Ramos (cell line): ENCODE data around the gene DDIAS.

Source experiments
- in situ Hi-C: fragments of 300-500 bp; cut with MboI; formaldehyde crosslinking; loops from one replicate; pipeline ENCODE4 v1.14.3; 2022; ENCODE audit warnings: low sequenced_read_pairs; ENCODE audit not compliant: unreplicated experiment

DDIAS gene

DNA sequence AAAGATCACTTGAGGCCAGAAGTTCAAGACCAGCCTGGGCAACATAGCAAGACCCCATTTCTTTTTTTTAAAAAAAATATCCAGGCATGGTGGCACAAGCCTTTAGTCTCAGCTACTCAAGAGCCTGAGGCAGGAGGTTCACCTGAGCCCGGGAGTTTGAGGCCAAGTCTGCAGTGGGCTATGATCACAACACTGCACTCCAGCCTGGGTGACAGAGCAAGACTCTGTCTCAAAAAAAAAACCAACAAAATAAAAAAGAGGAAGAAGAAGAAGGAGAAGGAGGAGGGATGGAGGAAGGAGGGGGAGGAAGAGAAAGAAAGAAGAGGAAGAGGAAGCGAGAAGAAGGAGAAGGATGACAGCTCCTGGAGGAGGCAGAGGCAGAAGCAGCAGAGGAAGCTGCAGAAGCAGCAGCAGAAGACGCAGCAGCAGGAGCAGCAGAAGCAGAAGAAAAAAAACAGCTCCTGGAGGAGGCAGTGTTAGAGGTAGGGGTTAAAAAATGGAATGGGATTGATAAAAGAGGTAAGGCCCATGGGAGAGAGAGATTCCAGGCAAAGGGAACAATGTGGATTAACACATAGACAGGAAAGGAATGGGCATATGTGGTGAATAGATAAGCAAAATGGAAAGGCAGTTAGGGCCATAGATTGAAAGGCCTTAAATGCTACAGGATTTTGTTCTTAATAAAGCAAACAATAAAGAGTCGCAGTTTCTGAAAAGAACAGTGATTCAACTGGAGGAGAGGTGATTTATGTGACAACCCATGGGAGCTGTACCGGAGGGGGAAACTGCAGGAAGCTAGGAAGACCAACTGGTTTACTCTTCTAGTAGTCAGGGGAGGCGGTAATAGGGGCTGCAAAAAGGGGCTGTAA is 12.2 kb upstream of the DDIAS start:
- in situ Hi-C loops = no loop called here

GRCh38 chr11:82890002-82890341 is 11.6 kb upstream of the DDIAS start:
- in situ Hi-C loops = no loop called here

GRCh38 chr11:82890936-82891335 is 10.6 kb upstream of the DDIAS start:
- in situ Hi-C loops = no loop called here

DNA sequence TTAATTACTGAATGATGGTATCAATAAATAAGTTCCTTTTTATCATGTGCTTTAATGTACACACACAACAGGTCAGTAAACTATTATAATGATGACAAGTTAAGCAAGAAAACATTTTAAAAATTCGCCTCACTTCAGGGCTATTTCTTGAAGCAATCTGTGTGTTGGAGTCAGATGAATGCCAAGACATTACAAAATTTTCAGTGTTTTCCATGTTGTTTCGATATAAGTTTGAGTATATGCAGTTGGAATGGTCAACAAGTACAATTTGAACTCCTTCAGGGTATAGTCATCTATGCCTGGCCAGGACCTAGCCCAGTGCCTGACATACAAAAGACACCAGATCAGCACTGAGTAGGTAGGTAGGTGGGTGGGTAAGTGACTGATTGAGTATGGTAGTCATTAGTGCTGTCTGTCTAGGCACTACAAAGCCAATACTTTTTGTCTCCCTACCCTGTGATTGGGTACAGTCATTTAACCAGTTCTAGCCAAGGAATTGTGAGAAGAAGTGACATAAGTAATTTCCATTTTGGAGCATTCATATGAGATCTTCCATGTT is 8.8 kb upstream of the DDIAS start:
- in situ Hi-C loops = no loop called here

- in situ Hi-C loops = no loop called here
Observed at GRCh38 chr11:82895437-82896091, 6.0 kb upstream of the DDIAS start.

DNA sequence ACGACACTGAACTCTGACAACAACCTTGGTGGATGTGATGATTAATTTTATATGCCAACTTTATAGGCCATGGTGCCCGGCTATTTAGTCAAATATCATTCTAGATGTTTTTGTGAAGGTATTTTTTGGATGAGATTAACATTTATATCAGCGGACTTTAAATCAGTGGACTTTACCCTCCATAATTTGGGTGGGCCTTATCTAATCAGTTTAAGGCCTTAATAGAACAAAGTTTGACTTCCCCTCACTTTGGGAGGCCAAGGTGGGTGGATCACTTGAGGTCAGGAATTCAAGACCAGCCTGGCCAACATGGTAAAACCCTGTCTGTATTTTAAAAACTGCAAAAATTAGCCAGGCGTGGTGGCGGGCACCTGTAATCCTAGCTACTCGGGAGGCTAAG is 5.4 kb upstream of the DDIAS start:
- in situ Hi-C loops = no loop called here

GRCh38 chr11:82898241-82898640 is 3.3 kb upstream of the DDIAS start:
- in situ Hi-C loops = no loop called here

DNA sequence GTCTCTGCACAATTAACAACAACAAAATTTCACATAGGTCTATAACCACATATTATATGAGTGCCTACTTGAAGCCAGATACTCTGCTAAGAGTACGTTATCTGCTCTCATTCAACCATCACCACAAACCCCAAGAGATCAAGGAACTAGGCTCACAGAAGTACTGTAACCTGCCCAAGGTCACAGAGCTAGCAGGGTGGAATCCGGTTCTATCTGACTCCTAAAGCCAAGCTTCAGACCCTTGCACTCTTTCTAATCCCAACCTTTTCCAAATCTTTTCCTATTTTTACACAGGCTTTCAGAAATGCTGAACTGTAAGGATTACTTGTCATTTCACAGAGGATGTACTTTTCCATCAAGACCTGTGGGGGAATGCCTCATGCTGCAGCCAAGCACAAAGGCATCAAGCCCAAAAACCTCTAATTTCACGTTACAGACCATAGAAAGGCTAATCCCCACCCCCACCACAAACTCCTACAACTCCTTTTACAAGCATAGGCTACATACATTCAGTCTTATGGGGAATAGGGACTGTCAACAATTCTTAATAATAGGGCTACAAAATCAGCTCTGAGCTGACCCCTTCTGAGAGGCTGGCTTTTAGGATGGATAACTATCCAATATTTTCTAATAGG is 2.2 kb upstream of the DDIAS start:
- in situ Hi-C loops = no loop called here

DNA sequence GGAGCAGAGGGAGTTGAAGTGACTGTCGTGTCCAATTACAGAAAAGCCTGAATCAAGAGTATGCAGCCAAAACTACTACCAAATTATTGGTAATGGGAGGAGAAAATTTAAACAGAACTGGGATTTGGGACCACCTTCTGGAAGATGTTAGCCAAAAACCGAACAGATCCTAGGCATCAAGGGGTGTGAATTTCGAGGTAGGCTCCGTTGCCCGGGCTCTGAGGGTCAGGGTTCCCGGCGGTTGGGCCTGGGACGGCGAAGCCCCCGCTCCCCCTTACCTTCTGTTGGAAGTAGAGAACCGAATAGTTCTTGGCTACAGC is 1.6 kb upstream of the DDIAS start:
- in situ Hi-C loops = loop anchor here (10.0 kb wide), 2 partner anchors 355 to 385 kb away; partner anchors contain the start of gene CCDC90B

GRCh38 chr11:82900277-82901164 is 1.0 kb upstream of the DDIAS start, which contains the start of gene PRCP:
TSS of gene PRCP (minus strand) at chr11:82900430. CDS start at chr11:82900402, 28 bp downstream.
- in situ Hi-C loops = loop anchor here (10.0 kb wide), 2 partner anchors 354 to 384 kb away; partner anchors contain the start of gene CCDC90B

- in situ Hi-C loops = loop anchor here (10.0 kb wide), 2 partner anchors 353 to 383 kb away; partner anchors contain the start of gene CCDC90B
Observed at GRCh38 chr11:82901922-82902485, 468 bp downstream of the DDIAS start.

DNA sequence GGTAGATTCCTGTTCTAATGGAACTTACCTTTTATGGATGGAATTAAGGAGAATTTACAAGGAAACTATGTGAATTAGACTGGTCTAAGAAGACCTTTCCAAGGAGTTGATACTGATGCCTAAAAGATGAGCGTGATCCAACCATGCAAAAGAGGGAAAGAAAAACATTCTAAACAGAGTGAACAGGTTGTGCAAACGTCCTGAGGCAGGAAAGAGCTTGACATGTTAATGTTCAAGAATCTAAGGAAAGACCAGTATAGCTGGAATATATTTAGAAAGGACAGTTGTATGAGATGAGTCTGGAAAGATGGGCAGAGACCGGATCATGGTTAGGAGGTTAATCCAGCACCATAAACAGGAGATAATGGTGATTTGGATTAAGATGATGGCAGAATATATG is 1.3 kb downstream of the DDIAS start:
- in situ Hi-C loops = loop anchor here (10.0 kb wide), 2 partner anchors 352 to 382 kb away; partner anchors contain the start of gene CCDC90B

- in situ Hi-C loops = loop anchor here (10.0 kb wide), 2 partner anchors 351 to 381 kb away; partner anchors contain the start of gene CCDC90B
Observed at GRCh38 chr11:82903843-82904586, 2.5 kb downstream of the DDIAS start.

DNA sequence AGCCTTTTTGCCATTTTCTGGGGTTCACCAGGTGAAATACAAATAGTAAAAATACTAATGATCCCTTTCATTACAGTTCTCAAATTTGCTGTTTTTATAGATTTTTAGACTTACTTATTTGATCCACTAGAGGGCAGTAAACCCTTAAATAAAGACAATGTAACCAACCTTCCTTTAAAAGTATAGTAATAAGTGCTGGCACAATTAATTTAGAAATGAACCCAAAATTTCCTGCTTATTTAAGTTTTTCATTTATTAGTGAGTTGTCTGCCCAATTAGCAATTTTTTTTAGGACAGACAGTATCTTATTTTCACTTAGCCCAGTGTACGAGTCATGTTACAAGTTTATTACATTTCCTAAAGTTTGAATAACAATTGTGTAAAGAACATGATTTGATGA is 4.7 kb downstream of the DDIAS start:
- in situ Hi-C loops = loop anchor here (10.0 kb wide), 2 partner anchors 349 to 379 kb away; partner anchors contain the start of gene CCDC90B

GRCh38 chr11:82906931-82907330 is 5.4 kb downstream of the DDIAS start:
- in situ Hi-C loops = loop anchor here (10.0 kb wide), 2 partner anchors 348 to 378 kb away; partner anchors contain the start of gene CCDC90B

GRCh38 chr11:82907371-82907770 is 5.8 kb downstream of the DDIAS start:
- in situ Hi-C loops = loop anchor here (10.0 kb wide), 2 partner anchors 347 to 377 kb away; partner anchors contain the start of gene CCDC90B

- in situ Hi-C loops = loop anchor here (10.0 kb wide), 2 partner anchors 346 to 376 kb away; partner anchors contain the start of gene CCDC90B
Observed at GRCh38 chr11:82908311-82908710, 6.8 kb downstream of the DDIAS start.

GRCh38 chr11:82909015-82909640 is 7.6 kb downstream of the DDIAS start:
- in situ Hi-C loops = loop anchor here (10.0 kb wide), 2 partner anchors 346 to 376 kb away; partner anchors contain the start of gene CCDC90B
